GM21737 (cell line): ENCODE data around the gene RGS14.

Source experiments
- ATAC-seq: cut with Tn5 transposase; IDR thresholded peaks from one replicate; pipeline ENCODE4 v1.9.1; 2021; ENCODE audit warnings: mild to moderate bottlenecking, moderate library complexity; ENCODE audit not compliant: unreplicated experiment

The RGS14 gene

GRCh38 chr5:177357459-177358351 lies at the start of gene RGS14:
Gene RGS14, plus strand, starts transcription at chr5:177357924. Its CDS starts 101 bp downstream, at chr5:177358025.
- peak; percentile 85 for ATAC-seq

GRCh38 chr5:177308740-177309139 lies 49.0 kb upstream of the RGS14 start:
- ATAC-seq = no peak

GRCh38 chr5:177309351-177310191 lies 48.2 kb upstream of the RGS14 start:
- ATAC-seq = no peak

- ATAC-seq = no peak
Measured at GRCh38 chr5:177310332-177310731, 47.4 kb upstream of the RGS14 start.

GRCh38 chr5:177310757-177311391 lies 46.9 kb upstream of the RGS14 start:
- no peak for ATAC-seq

GRCh38 chr5:177311392-177311722 lies 46.4 kb upstream of the RGS14 start:
- no peak for ATAC-seq

GRCh38 chr5:177311723-177312648 lies 45.7 kb upstream of the RGS14 start, which contains the start of gene MXD3:
Gene MXD3, minus strand, starts transcription at chr5:177311898. Its CDS starts 68 bp downstream, at chr5:177311830.
- peak; percentile 71 for ATAC-seq

GRCh38 chr5:177312649-177313181 lies 45.0 kb upstream of the RGS14 start:
- peak; percentile 26 for ATAC-seq

GRCh38 chr5:177313561-177314259 lies 44.0 kb upstream of the RGS14 start:
- no peak for ATAC-seq

- no peak for ATAC-seq
Measured at GRCh38 chr5:177314376-177315342, 43.1 kb upstream of the RGS14 start.

GRCh38 chr5:177315411-177315810 lies 42.3 kb upstream of the RGS14 start:
- no peak for ATAC-seq

- no peak for ATAC-seq
Measured at GRCh38 chr5:177316005-177316404, 41.7 kb upstream of the RGS14 start.

GRCh38 chr5:177317959-177318377 lies 39.8 kb upstream of the RGS14 start:
- ATAC-seq = no peak

GRCh38 chr5:177319913-177320588 lies 37.7 kb upstream of the RGS14 start:
- no peak for ATAC-seq

- no peak for ATAC-seq
Measured at GRCh38 chr5:177320879-177321278, 36.8 kb upstream of the RGS14 start.

- no peak for ATAC-seq
Measured at GRCh38 chr5:177325868-177326381, 31.8 kb upstream of the RGS14 start.
